K562 (cell line): Measurements from ENCODE around the gene DEPDC4. TPM values are rescaled to one million over a fixed set of nuclear protein-coding genes. Genes with fewer than 3 reads are reported as not detected.

Source experiments
- CREB1 ChIP-seq, 2 experiments: sonication (generic) in 1 of 2; formaldehyde crosslinking in 1 of 2; IDR thresholded peaks; 2 replicates each; pipeline versions ENCODE4 v1.6.1 to v1.8.0; 2012 to 2022; ENCODE audit warnings: inconsistent platforms in 1 of 2, mild to moderate bottlenecking in 1 of 2, missing genetic modification reagents in 1 of 2, moderate library complexity in 1 of 2
- FOXO4 ChIP-seq: fragments of 450-650 bp; formaldehyde crosslinking; IDR thresholded peaks from 2 replicates; pipeline ENCODE4 v1.4.0; 2020; ENCODE audit warnings: mild to moderate bottlenecking, moderate library complexity
- JUN ChIP-seq, 2 experiments: sonication (generic) in 1 of 2; formaldehyde crosslinking in 1 of 2; IDR thresholded peaks; 2 replicates each; pipeline versions ENCODE4 v1.6.1 to v1.8.0; 2012 to 2022; ENCODE audit warnings: borderline replicate concordance in 2 of 2, mild to moderate bottlenecking in 2 of 2, improper control_type of control experiment in 1 of 2, low read depth in 1 of 2, low read length in 1 of 2, missing genetic modification reagents in 1 of 2
- MNT ChIP-seq, 2 experiments: fragments of 450-650 bp; conservative IDR thresholded peaks; 2 replicates each; pipeline ENCODE4 v1.6.1; 2017; ENCODE audit warnings: mild to moderate bottlenecking in 2 of 2, moderate library complexity in 2 of 2
- RBM14 ChIP-seq: fragments of 200-400 bp; formaldehyde crosslinking; IDR thresholded peaks from 2 replicates; pipeline ENCODE4 v1.6.1; 2018; ENCODE audit warnings: low read depth, mild to moderate bottlenecking, low read length, moderate library complexity, borderline replicate concordance; ENCODE audit not compliant: insufficient read depth
- RREB1 ChIP-seq: fragments of 250-450 bp; sonication (Bioruptor Pico); IDR thresholded peaks from 2 replicates; pipeline ENCODE4 v1.4.0; 2020
- SUPT5H ChIP-seq: fragments of 450-650 bp; IDR thresholded peaks from 2 replicates; pipeline ENCODE4 v1.6.1; 2016
- VEZF1 ChIP-seq: fragments of 200-800 bp; sonication (Bioruptor generic); IDR thresholded peaks from 2 replicates; pipeline ENCODE4 v1.6.1; 2017; ENCODE audit warnings: missing genetic modification characterization, missing compliant biosample characterization
- ZBTB12 ChIP-seq: fragments of 250-450 bp; sonication (Bioruptor Pico); IDR thresholded peaks from 2 replicates; pipeline ENCODE4 v1.4.0; 2020
- ZFP30 ChIP-seq: fragments of 250-450 bp; sonication (Bioruptor Pico); IDR thresholded peaks from 2 replicates; pipeline ENCODE4 v1.8.0; 2022; ENCODE audit warnings: moderate library complexity, mild to moderate bottlenecking, inconsistent platforms, borderline replicate concordance
- polyA plus RNA-seq, 8 experiments: library from polyadenylated mRNA; depleted of rRNA in 4 of 8; stranded (reverse) in 5 of 8; unstranded in 3 of 8; fragments of >200 nt; fragmentation: Nextera tagmentation in 2 of 8; fragmentation: Illumina TruSeq in 1 of 8; extraction: Ambion mirVana in 2 of 8; extraction: Trizol in 1 of 8; gene quantifications; 2 replicates each; pipeline versions ENCODE4 v1.2.1 to v1.2.3, GENCODE V29; 2011 to 2014; ENCODE audit warnings: inconsistent platforms in 1 of 8, missing spikeins in 1 of 8
- total RNA-seq, 7 experiments: library from RNA; depleted of rRNA in 6 of 7; stranded (reverse); fragments of >200 nt in 6 of 7; fragmentation: Illumina TruSeq in 2 of 7; extraction: Trizol in 2 of 7; gene quantifications; 2 replicates each; pipeline versions ENCODE4 v1.2.1 to v1.2.3, GENCODE V29; 2011 to 2021; ENCODE audit warnings: low replicate concordance in 1 of 7

The DEPDC4 gene
- total and polyA plus RNA-seq, 9 of the 15 experiments (the other 6 are each of a cell fraction or from before 2014, with no cell fraction given): 3.6 to 13.2 (median 7.4) TPM

- 0 out of 2 replicates have a peak, but pooled peaks have one; percentile 17 for TF ChIP-seq RREB1 (CRISPR knock-in tag)
- TF ChIP-seq CREB1 (IDR thresholded peaks at IDR 0.05): peak; percentile 73; the same call in 1 of the 2 replicates
- peak; percentile 77 for TF ChIP-seq CREB1 (CRISPR knock-in tag; IDR thresholded peaks at IDR 0.05)
- peak; percentile 84 for TF ChIP-seq SUPT5H
- TF ChIP-seq FOXO4 (CRISPR knock-in tag): no peak
- TF ChIP-seq ZBTB12 (CRISPR knock-in tag): peak; percentile 74
- no peak for TF ChIP-seq ZFP30
- peak in 1 of 2 experiments; percentile 57; a peak in 2 of 4 replicates for TF ChIP-seq MNT (conservative IDR thresholded peaks at IDR 0.05)
- peak; percentile 86; the same call in 1 of the 2 replicates for TF ChIP-seq JUN (IDR thresholded peaks at IDR 0.05; ENCODE audit: borderline replicate concordance, low read depth, low read length)
- TF ChIP-seq JUN (CRISPR knock-in tag; IDR thresholded peaks at IDR 0.05; ENCODE audit: borderline replicate concordance): no peak
- no peak for TF ChIP-seq RBM14
- TF ChIP-seq VEZF1 (CRISPR knock-in tag): peak; percentile 99
Measured at GRCh38 chr12:100266835-100267602, at the start of gene DEPDC4, which contains the start of gene SCYL2 (continued).
